Liver (tissue), 3 donors: ENCODE data around the gene SYT15.
"Not testable (repeated sequence)": the region's sequence is repeated elsewhere in the genome, so short reads cannot be mapped to it uniquely, and the experiment has no call there.

Experiments
- CTCF ChIP-seq: fragments of 150-350 bp; IDR thresholded peaks from 2 replicates; pipeline ENCODE4 v1.5.1; 2017; ENCODE audit warnings: improper control_type of control experiment, low read depth, low read length; ENCODE audit not compliant: missing input control
- GABPA ChIP-seq, 2 donors: IDR thresholded peaks in 1 of 2; conservative IDR thresholded peaks in 1 of 2; 2 replicates each; pipeline ENCODE4 v1.6.1; 2016; ENCODE audit warnings: antibody characterized with exemption in 2 of 2, mild to moderate bottlenecking in 1 of 2, moderate library complexity in 1 of 2
- MAX ChIP-seq: IDR thresholded peaks from 2 replicates; pipeline ENCODE4 v1.6.1; 2016; ENCODE audit warnings: antibody characterized with exemption
- REST ChIP-seq: IDR thresholded peaks from 2 replicates; pipeline ENCODE4 v1.6.1; 2016; ENCODE audit warnings: antibody characterized with exemption, mild to moderate bottlenecking
- ZBTB33 ChIP-seq: IDR thresholded peaks from 2 replicates; pipeline ENCODE4 v1.6.1; 2016; ENCODE audit warnings: antibody characterized with exemption
- donor health status: healthy.
- donor health status: healthy.

- not testable (repeated sequence) for TF ChIP-seq MAX; CTCF; REST; ZBTB33; GABPA (IDR thresholded peaks at IDR 0.05 in 1 of 2, conservative IDR thresholded peaks at IDR 0.05 in 1 of 2)
These were observed 37.3 kb downstream of the SYT15 start for GRCh38 chr10:46616227-46616626.
